Skeletal muscle satellite cell (primary cell): Measurements from ENCODE around the gene CKMT2.

Experiments used
- H3K27me3 ChIP-seq: 2 replicates; pipeline ENCODE4 v1.7.0; 2013; ENCODE audit warnings: low read length; ENCODE audit not compliant: control insufficient read depth, insufficient read depth
- H3K36me3 ChIP-seq: 2 replicates; pipeline ENCODE4 v1.7.0; 2013; ENCODE audit warnings: mild to moderate bottlenecking, control low read depth, low read length; ENCODE audit not compliant: insufficient read depth
- H3K4me1 ChIP-seq: 2 replicates; pipeline ENCODE4 v1.7.0; 2013; ENCODE audit warnings: low read length; ENCODE audit not compliant: control insufficient read depth, insufficient read depth
- H3K4me2 ChIP-seq: 2 replicates; pipeline ENCODE4 v1.7.0; 2013; ENCODE audit warnings: mild to moderate bottlenecking, low read length
- H3K4me3 ChIP-seq: 2 replicates; pipeline ENCODE4 v1.7.0; 2013; ENCODE audit warnings: low read length
- H3K9ac ChIP-seq: 2 replicates; pipeline ENCODE4 v1.7.0; 2013; ENCODE audit warnings: mild to moderate bottlenecking, low read depth, low read length, moderate library complexity
- H3K9me3 ChIP-seq: replicated peaks from 2 replicates; pipeline ENCODE4 v1.7.0; 2013; ENCODE audit warnings: mild to moderate bottlenecking, control low read depth, low read length

CKMT2 gene

DNA sequence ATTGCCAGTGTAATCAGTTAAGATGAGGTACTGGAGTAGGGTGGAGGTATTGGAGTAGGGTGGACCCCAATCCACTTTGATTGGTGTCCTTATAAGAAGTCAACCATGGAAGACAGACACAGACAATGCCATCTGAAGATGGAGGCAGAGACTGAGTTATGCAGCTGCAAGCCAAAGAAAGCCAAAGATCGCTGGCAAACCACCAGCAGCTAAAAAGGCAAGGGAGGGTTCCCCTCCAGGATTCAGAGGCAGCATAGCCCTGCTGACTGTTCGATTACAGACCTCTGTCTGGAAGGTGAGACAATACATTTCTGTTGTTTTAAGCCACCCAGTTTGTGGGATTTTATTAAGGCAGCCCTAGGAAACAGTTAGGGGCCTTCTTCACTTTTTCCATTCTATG lies 30.5 kb upstream of the CKMT2 start:
- Histone ChIP-seq H3K9me3 (no peaks in the 10 kb centered on the region), H3K4me1 (no peaks in the 10 kb centered on the region), H3K9ac (no peak overlapping the region), H3K27me3 (no peaks in the 10 kb centered on the region), H3K4me3 (no peak overlapping the region), H3K36me3 (no peaks in the 10 kb centered on the region), H3K4me2 (no peak overlapping the region)

DNA sequence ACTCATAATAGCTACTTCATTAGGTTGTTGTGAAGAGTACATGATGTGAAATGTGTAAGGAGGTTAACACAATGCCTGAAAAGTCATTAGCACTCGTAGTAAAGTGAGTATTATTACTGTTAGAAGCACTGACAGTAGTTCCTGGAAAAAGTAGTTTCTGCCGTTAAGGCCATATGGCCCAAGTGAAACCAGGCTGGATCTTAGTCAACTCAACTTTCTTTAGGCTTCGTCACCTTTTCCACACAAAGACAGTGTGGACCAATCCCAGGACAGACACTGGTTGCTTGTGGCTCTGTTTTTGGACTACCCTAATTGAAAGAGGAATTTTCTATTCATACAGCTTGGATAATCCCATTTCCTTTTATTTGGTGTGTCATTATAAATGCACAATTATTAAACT lies 29.4 kb upstream of the CKMT2 start:
- H3K4me3 ChIP-seq = no peak overlapping the region
- no peaks in the 10 kb centered on the region for H3K4me1 ChIP-seq
- no peaks in the 10 kb centered on the region for H3K36me3 ChIP-seq
- no peak overlapping the region for H3K4me2 ChIP-seq
- H3K9me3 ChIP-seq = no peaks in the 10 kb centered on the region
- H3K27me3 ChIP-seq = no peaks in the 10 kb centered on the region
- no peak overlapping the region for H3K9ac ChIP-seq

DNA sequence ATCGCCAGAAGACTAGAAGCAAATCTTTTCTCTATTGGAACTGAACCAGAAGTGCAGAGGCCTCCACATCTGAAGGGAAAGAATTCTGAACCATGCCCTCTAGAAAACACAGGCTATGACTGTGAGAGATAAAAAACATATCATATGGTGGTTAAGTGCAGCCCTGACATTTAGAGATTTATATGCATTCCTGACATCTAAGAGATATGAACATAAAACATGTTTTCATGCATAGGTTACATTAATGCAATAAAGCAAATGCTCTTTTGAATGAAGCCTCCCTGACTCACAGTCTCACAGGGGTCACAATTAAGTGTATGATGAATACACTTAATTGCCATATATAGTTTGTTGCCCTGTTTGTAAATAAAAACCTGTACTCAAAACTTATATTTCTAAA lies 28.9 kb upstream of the CKMT2 start:
- Histone ChIP-seq H3K4me1 (no peaks in the 10 kb centered on the region), H3K9me3 (no peaks in the 10 kb centered on the region), H3K4me3 (no peak overlapping the region), H3K36me3 (no peaks in the 10 kb centered on the region), H3K27me3 (no peaks in the 10 kb centered on the region), H3K9ac (no peak overlapping the region), H3K4me2 (no peak overlapping the region)

DNA sequence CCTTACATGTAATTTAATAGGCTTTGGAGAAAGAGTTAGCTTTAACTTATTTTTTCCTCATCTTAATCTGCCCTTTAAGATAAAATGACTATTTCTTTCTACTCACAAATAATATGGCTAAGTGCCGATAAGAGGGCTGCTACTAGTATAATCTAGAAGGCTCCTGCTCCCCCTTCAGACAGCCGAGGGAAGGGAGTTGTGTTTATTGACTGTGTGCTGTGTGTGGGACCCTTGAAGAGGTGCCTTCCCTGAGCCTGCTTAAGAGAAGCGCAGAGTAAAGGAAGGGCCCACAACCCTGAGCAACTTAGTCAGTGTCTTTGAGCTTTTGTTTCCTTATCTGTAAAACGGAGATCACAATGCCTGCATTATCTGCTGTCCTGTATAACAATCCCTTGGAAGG lies 28.1 kb upstream of the CKMT2 start:
- Histone ChIP-seq H3K9me3 (no peaks in the 10 kb centered on the region), H3K36me3 (no peaks in the 10 kb centered on the region), H3K4me3 (no peak overlapping the region), H3K4me1 (no peaks in the 10 kb centered on the region), H3K9ac (no peak overlapping the region), H3K4me2 (no peak overlapping the region), H3K27me3 (no peaks in the 10 kb centered on the region)

DNA sequence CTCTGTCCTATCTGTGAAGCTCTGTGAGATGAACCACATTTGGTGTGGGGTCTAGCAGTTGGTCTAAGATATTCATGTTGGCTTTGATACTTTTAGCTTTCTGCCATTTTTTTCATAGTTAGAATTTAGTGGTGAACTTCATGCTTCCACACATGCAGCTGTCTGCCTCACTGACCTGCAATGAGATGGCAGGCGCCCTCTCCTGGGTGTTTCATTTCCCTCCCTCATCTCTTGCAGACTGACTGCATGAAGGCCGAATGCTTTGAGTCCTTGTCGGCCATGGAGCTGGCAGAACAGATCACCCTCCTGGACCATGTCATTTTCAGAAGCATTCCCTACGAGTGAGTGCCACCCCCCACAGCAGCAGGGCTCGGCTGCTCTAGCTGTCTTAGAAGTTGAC lies 26.1 kb upstream of the CKMT2 start:
- no peaks in the 10 kb centered on the region for H3K27me3 ChIP-seq
- no peak overlapping the region for H3K4me2 ChIP-seq
- H3K9ac ChIP-seq = no peak overlapping the region
- no peaks in the 10 kb centered on the region for H3K4me1 ChIP-seq
- no peaks in the 10 kb centered on the region for H3K9me3 ChIP-seq
- no peak overlapping the region for H3K4me3 ChIP-seq
- no peaks in the 10 kb centered on the region for H3K36me3 ChIP-seq

DNA sequence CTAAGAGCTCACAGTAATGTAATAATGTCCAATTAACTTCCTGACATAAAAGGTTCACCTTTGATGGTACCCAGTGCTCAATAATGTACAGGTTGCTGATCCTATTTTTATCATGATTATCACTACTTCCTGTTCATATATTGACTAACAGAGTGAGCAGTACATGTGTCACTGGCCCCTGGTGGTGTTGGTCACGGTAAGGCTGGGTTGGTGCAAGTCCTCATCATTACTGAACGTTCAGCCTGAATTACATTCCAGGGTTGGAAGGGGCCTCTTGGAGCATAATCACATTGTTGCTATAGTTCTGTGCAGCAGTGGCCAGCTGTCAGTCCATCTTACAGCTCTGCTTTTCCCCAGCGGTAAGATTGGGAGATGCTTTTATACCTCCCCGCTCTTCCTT lies 24.2 kb upstream of the CKMT2 start:
- H3K27me3 ChIP-seq = no peaks in the 10 kb centered on the region
- no peaks in the 10 kb centered on the region for H3K4me1 ChIP-seq
- no peaks in the 10 kb centered on the region for H3K9me3 ChIP-seq
- H3K4me2 ChIP-seq = no peak overlapping the region
- H3K9ac ChIP-seq = no peak overlapping the region
- no peaks in the 10 kb centered on the region for H3K36me3 ChIP-seq
- no peak overlapping the region for H3K4me3 ChIP-seq

DNA sequence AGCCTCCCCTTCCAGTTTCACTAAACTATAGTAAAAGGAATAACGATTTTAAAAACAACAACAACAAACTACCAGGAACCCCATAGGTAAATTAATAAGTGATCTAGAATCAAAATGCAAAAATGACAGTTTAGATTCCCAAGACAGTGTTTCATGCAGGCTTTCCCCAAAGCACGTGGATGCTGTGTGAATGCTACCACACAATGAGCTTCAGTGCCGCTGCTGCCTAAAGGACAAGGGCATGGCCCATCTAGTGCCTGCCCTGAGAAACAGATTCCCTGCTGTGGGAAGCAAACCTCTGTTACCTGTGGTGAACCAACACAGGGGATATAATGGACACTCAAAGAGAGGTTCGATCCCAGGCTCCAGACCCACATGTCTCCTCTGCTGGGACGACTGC lies 23.7 kb upstream of the CKMT2 start:
- Histone ChIP-seq H3K4me3 (no peak overlapping the region), H3K4me2 (no peak overlapping the region), H3K4me1 (no peaks in the 10 kb centered on the region), H3K36me3 (no peaks in the 10 kb centered on the region), H3K9me3 (no peaks in the 10 kb centered on the region), H3K27me3 (no peaks in the 10 kb centered on the region), H3K9ac (no peak overlapping the region)

DNA sequence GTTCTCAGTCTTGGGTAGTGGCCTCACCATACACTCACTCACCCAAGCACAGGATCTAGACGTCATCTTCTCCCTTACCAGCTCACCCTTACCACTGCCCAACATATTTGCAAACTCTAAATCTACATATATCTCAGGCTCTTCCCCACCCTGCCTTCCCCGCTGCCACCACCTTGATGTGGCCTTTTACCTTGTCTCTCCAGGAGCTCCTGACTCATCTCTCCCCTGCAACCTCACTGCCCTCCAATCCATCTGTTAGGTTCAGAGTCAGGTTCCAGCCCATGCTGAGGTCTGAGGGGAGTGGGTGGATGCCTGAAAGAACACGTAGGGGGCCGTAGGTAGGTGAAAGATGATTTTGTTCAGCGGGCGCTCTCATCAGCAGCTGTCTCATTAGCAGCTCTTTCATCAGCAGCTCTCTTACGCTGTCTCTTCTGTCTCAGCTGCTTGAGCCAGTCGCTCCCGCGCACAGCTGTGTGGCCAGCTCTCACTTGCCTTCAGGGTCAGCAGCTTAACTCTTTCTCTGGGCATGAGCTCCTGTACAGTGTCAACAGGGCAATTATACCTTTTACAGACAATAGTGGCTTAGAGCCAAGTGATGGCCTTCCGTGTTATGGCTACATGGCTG lies 23.1 kb upstream of the CKMT2 start:
- H3K9ac ChIP-seq = no peak overlapping the region
- H3K4me1 ChIP-seq = no peaks in the 10 kb centered on the region
- H3K4me3 ChIP-seq = no peak overlapping the region
- H3K36me3 ChIP-seq = no peaks in the 10 kb centered on the region
- H3K27me3 ChIP-seq = no peaks in the 10 kb centered on the region
- no peaks in the 10 kb centered on the region for H3K9me3 ChIP-seq
- no peak overlapping the region for H3K4me2 ChIP-seq

DNA sequence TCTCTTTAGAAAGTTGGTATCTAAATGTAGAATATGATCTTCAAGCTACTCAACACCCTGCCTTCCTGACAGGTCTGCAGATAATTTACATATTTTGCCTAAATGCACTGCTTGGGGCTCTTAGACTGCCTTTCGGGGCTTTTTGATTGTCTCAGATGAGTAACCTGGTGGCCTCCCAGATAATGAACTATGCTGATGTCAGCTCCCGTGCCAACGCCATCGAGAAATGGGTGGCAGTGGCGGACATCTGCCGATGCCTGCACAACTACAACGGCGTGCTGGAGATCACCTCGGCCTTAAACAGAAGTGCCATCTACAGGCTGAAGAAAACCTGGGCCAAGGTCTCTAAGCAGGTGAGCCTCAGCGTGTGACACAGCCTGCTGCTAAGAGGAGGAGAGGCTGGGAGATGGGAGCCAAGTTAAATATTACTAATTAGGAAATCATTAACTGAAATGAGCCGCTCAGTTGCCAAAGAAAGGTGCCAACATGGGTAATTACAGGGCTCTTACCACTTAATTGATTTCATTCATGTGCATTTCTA lies 20.8 kb upstream of the CKMT2 start:
- Histone ChIP-seq H3K27me3 (no peaks in the 10 kb centered on the region), H3K4me1 (no peaks in the 10 kb centered on the region), H3K36me3 (no peaks in the 10 kb centered on the region), H3K9me3 (no peaks in the 10 kb centered on the region), H3K4me3 (no peak overlapping the region), H3K4me2 (no peak overlapping the region), H3K9ac (no peak overlapping the region)

DNA sequence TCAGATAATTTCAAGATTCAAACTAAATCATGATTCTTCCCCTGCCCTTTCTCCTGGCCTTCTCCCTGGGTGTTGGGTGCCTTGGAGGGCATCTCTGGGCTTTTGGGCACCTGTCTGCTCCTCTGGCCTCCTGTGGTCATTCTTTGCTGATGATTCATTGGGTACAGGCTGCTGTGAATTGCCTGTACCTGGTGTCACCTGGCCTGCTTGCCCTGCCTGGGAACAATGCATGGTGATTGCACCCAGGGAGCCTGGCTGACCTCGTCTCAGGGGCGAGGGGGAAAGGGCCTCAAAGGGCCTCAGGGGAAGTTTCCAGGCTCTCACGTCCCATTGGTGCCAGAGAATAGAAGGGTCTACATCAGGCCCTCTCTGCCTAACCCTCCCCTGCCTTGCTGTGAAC lies 20.1 kb upstream of the CKMT2 start:
- H3K9me3 ChIP-seq = no peaks in the 10 kb centered on the region
- H3K9ac ChIP-seq = no peak overlapping the region
- H3K4me3 ChIP-seq = no peak overlapping the region
- H3K4me1 ChIP-seq = no peaks in the 10 kb centered on the region
- H3K27me3 ChIP-seq = no peaks in the 10 kb centered on the region
- H3K4me2 ChIP-seq = no peak overlapping the region
- no peaks in the 10 kb centered on the region for H3K36me3 ChIP-seq

DNA sequence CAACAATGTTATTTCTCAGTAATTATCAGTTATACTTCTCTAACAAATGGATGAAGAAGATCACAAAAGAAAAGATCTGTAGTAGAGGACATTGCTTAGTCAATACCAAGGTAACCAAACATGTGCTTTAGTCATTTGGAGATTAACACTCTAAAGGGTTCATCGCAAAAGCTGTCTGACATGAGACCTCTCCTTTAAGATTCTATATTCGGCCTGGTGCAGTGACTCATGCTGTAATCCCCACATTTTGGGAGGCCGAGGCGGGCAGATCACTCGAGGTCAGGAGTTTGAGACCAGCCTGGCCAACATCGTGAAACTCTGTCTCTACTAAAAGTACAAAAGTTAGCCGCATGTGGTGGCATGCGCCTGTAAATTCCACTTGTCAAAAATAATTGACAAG lies 18.3 kb upstream of the CKMT2 start:
- H3K9ac ChIP-seq = no peak overlapping the region
- no peak overlapping the region for H3K4me2 ChIP-seq
- H3K4me3 ChIP-seq = no peak overlapping the region
- no peaks in the 10 kb centered on the region for H3K36me3 ChIP-seq
- no peaks in the 10 kb centered on the region for H3K27me3 ChIP-seq
- H3K9me3 ChIP-seq = no peaks in the 10 kb centered on the region
- no peaks in the 10 kb centered on the region for H3K4me1 ChIP-seq

DNA sequence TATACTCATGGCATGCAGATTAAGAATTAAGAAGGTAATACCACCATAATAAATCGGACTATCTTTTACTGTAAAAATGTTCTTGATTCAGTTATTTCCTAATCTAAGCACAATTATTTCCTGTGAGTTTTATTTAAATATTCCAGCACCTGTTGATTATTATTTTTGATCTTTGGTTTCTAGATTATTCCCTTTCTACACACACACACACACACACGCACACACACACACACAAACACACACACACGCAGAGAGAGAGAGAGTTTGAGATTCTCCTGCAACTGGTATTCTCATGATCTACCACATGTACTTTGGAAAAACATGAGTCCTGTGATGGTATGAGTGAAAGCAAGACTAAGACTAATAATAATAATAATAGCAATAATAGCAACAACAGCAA lies 17.0 kb upstream of the CKMT2 start:
- Histone ChIP-seq H3K36me3 (no peaks in the 10 kb centered on the region), H3K27me3 (no peaks in the 10 kb centered on the region), H3K4me2 (no peak overlapping the region), H3K9ac (no peak overlapping the region), H3K4me1 (no peaks in the 10 kb centered on the region), H3K4me3 (no peak overlapping the region), H3K9me3 (no peaks in the 10 kb centered on the region)
